ENCODE measurements around the gene RPL29. TPM values are rescaled to one million over a fixed set of nuclear protein-coding genes. Genes with fewer than 3 reads are reported as not detected.
"Not testable (repeated sequence)": the region's sequence is repeated elsewhere in the genome, so short reads cannot be mapped to it uniquely, and the experiment has no call there.

RPL29 gene
- total and polyA plus RNA-seq, 8 donors: 643 to 1,829 (median 1,063) TPM

DNA sequence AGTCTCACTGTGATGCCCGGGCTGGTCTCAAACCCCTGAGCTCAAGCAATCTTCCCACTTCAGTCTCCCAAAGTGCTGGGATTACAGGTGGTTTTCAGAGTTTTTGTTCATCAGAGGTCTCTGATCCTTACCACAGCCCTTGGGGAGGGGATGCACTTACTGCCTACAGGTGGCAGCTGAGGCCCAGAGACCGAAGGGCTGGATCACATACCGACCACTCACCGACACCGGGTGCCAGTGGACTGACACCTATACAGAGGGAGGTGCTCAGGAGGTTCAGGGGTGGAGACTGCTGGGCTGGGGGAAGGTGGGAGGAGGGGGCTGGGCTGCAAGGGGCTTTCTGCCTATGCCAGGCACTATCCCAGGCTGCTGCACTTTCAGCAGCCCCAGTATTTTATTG is 41.1 kb upstream of the RPL29 start:
- no peak for DNase-seq
- FAIRE-seq: no peak
- no peak overlapping the region for H3K4me3 ChIP-seq
- TF ChIP-seq, protein P1, sequence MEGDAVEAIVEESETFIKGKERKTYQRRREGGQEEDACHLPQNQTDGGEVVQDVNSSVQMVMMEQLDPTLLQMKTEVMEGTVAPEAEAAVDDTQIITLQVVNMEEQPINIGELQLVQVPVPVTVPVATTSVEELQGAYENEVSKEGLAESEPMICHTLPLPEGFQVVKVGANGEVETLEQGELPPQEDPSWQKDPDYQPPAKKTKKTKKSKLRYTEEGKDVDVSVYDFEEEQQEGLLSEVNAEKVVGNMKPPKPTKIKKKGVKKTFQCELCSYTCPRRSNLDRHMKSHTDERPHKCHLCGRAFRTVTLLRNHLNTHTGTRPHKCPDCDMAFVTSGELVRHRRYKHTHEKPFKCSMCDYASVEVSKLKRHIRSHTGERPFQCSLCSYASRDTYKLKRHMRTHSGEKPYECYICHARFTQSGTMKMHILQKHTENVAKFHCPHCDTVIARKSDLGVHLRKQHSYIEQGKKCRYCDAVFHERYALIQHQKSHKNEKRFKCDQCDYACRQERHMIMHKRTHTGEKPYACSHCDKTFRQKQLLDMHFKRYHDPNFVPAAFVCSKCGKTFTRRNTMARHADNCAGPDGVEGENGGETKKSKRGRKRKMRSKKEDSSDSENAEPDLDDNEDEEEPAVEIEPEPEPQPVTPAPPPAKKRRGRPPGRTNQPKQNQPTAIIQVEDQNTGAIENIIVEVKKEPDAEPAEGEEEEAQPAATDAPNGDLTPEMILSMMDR (IDR thresholded peaks at IDR 0.05): no peak
- H3K9me3 ChIP-seq: no peaks in the 10 kb centered on the region
- no peaks in the 10 kb centered on the region for H3K36me3 ChIP-seq
- H3K4me1 ChIP-seq: no peaks in the 10 kb centered on the region
- H3K27me3 ChIP-seq: no peaks in the 10 kb centered on the region
- intact Hi-C loops (cut with DNase I): no loop called here
- H3K27ac ChIP-seq: no peak overlapping the region
- ATAC-seq: no peak
- WGBS, 2 donors: 36 to 42% methylated on average over 5 of the region's 5 CpGs

DNA sequence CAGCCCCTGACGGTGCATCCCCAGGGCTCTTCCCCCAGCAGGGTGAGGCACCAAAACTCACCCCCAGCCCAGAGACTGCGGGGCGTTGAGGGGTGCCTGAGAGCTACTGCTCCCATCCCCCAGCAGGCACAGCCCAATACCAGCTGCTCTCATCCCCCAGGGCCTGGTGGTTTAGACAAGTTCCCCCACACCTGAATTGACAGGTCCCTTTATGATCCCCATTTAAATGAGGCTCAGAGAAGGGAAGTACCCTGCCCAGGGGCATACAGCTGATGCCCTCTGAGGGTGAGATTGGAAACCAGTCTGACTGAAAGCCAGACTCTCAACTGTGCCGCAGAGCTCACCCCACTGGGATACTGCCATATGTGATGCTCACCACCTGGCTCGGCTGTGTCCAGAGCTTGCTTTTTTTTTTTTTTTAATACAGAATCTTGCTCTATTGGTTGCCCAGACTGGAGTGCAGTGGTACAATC is 40.6 kb upstream of the RPL29 start:
- WGBS, 2 donors: 77 to 85% methylated on average over 5 of the region's 5 CpGs
- FAIRE-seq: no peak

DNA sequence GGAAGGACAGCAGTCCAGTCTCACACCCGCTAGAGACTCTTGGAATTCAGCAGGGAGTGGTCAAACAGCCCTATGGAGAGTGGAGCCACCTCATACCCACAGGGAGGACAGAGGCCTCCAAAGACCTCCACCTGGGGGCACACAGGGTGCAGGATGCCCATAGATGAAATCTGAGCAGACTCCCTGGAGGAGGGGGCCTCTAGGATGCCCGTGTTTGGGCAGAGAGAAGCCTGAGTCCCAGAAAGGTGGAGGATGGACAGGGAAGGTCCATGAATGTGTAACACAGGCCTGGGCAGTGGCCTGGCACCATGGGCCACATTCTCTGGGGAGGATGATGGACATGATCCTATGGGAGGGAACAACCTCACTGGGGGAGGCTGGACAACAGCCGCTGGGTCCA is 39.0 kb upstream of the RPL29 start:
- ATAC-seq (no peak), FAIRE-seq (no peak), DNase-seq (no peak)
- Histone ChIP-seq H3K27ac (no peak overlapping the region), H3K36me3 (no peaks in the 10 kb centered on the region), H3K9me3 (no peaks in the 10 kb centered on the region), H3K4me3 (no peak overlapping the region), H3K4me1 (no peaks in the 10 kb centered on the region), H3K27me3 (no peaks in the 10 kb centered on the region)
- TF ChIP-seq, protein P1 (IDR thresholded peaks at IDR 0.05): no peak
- intact Hi-C loops (cut with DNase I): no loop called here
- WGBS, 2 donors: 75 to 79% methylated on average over 3 of the region's 3 CpGs

More for the DNA sequence above, 40.6 kb upstream of the RPL29 start:
- no peaks in the 10 kb centered on the region for H3K36me3 ChIP-seq
- intact Hi-C loops (cut with DNase I): no loop called here
- no peak overlapping the region for H3K4me3 ChIP-seq
- no peaks in the 10 kb centered on the region for H3K9me3 ChIP-seq
- no peaks in the 10 kb centered on the region for H3K27me3 ChIP-seq
- TF ChIP-seq, protein P1 (IDR thresholded peaks at IDR 0.05): no peak
- no peak overlapping the region for H3K27ac ChIP-seq
- ATAC-seq (no peak), DNase-seq (no peak)
- H3K4me1 ChIP-seq: no peaks in the 10 kb centered on the region

DNA sequence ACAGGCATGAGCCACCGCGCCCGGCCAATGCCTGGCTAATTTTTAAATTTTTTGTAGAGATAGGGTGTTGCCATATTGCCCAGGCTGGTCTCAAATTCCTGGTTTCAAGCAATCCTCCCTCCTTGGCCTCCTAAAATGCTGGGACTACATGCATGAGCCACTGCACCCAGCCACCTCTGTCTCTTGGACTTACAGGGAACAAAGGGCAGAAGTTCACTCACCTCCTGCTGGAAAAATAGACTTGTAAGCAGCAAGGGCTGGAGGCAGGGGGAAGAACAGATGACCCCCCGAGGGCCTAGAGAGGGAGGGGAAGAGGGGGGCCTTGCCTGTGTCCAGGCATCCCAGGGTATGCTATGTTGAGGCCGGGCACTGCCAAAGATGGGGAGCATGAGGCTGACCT is 38.5 kb upstream of the RPL29 start:
- no peaks in the 10 kb centered on the region for H3K36me3 ChIP-seq
- no peak for DNase-seq
- H3K9me3 ChIP-seq: no peaks in the 10 kb centered on the region
- H3K4me3 ChIP-seq: no peak overlapping the region
- H3K4me1 ChIP-seq: no peaks in the 10 kb centered on the region
- H3K27me3 ChIP-seq: no peaks in the 10 kb centered on the region
- no peak overlapping the region for H3K27ac ChIP-seq
- TF ChIP-seq, protein P1 (IDR thresholded peaks at IDR 0.05): no peak
- 85 to 93% methylated on average over 5 of the region's 5 CpGs for WGBS, 2 donors
- no peak for ATAC-seq
- intact Hi-C loops (cut with DNase I): no loop called here
- FAIRE-seq: no peak

DNA sequence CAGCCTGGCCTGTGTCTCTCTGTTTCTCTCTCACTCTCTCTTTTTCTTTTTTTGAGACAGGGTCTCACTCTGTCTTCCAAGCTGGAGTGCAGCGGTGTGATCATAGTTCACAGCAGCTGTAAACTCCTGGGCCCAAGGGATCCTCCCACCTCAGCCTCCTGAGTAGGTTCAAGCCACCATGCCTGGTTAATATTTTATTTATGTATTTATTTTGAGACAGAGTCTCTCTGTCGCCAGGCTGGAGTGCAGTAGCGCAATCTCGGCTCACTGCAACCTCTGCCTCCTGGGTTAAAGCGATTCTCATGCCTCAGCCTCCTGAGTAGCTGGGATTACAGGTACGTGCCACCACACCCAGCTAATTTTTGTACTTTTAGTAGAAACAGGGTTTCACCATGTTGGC is 38.1 kb upstream of the RPL29 start:
- H3K27ac ChIP-seq; H3K9me3 ChIP-seq; DNase-seq; H3K4me1 ChIP-seq; FAIRE-seq; ATAC-seq; H3K4me3 ChIP-seq; intact Hi-C loops (cut with DNase I); H3K36me3 ChIP-seq; H3K27me3 ChIP-seq: not testable (repeated sequence)
- 86 to 92% methylated on average over 6 of the region's 6 CpGs for WGBS, 2 donors
